NT2/D1 (cell line): ENCODE measurements around the gene CGB3.
"Not testable (repeated sequence)": the region's sequence is repeated elsewhere in the genome, so short reads cannot be mapped to it uniquely, and the experiment has no call there.

Source experiments
- SUZ12 ChIP-seq: IDR thresholded peaks from 2 replicates; pipeline ENCODE4 v1.6.1; 2011; ENCODE audit not compliant: insufficient read length, insufficient read depth; ENCODE audit errors: extremely low read depth
- YY1 ChIP-seq: IDR thresholded peaks from 2 replicates; pipeline ENCODE4 v1.6.1; 2011; ENCODE audit not compliant: insufficient read length, insufficient read depth
- ZNF274 ChIP-seq: IDR thresholded peaks from 2 replicates; pipeline ENCODE4 v1.6.1; 2011; ENCODE audit warnings: mild to moderate bottlenecking, low read depth, low read length

- not testable (repeated sequence) for TF ChIP-seq ZNF274, YY1, SUZ12
These were observed 7.6 kb upstream of the CGB3 start, which contains the start of gene CGB2 for GRCh38 chr19:49031642-49032301.
